Measurements from ENCODE around the gene SLCO2A1.
"Not testable (repeated sequence)": the region's sequence is repeated elsewhere in the genome, so short reads cannot be mapped to it uniquely, and the experiment has no call there.

Gene SLCO2A1

DNA sequence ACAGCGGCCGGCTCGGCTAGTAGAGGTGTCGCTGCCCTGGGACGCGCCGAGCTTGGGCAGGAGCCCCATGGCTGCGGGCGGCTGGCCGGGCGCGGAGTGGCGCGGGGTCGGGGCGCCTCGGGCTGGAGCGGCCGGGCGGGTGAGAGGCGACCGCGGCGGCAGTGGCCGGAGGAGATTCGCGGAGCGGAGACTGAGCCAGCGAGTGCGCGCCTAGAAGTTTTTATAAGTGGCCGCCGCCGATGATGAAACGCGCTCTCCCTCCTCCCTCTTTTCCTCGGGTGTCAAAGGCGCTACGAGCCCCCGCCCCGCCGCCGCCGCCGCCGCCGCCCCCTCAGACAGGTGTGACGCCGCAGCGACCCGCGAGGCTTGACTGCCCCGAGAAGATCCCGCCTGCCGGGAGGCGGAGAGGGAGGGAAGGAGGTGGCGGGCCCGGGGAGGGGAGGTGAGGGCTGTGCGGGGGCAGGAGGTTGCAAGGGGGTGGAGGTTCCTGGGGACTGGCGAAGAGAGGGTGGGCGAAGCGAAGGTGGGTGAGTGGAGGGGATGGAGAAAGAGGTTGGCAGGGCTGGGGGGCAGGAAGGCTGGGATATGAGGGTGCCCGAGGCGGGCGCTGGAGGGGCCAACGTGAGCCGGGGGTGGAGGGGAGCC, at the start of gene SLCO2A1:
SLCO2A1 (minus strand) TSS at position 192 of the 645 bp plus-strand sequence; CDS start at position 69, 123 bp downstream.
- DNase-seq = no peak

DNA sequence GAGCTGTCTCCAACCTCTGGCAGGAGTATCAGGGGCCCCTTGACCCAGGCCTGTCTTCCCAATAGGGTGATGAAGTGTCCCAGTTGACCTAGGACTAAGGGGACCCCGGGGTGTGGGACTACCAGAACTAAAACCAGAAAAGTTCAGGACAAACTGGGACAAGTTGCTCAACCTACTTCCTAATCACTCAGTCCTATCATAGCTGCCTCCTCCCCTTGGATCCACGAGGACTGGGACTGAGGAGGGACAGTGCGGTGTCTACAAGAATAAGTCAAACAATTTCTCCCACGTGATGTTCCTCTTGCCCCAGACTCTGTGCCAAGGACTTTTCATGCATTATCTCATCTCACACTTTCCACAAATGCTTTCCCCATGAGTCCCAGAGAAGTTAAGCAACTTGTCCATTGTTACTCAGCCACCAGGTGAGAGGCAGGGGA, 49.4 kb upstream of the SLCO2A1 start:
- DNase-seq = no peak

DNA sequence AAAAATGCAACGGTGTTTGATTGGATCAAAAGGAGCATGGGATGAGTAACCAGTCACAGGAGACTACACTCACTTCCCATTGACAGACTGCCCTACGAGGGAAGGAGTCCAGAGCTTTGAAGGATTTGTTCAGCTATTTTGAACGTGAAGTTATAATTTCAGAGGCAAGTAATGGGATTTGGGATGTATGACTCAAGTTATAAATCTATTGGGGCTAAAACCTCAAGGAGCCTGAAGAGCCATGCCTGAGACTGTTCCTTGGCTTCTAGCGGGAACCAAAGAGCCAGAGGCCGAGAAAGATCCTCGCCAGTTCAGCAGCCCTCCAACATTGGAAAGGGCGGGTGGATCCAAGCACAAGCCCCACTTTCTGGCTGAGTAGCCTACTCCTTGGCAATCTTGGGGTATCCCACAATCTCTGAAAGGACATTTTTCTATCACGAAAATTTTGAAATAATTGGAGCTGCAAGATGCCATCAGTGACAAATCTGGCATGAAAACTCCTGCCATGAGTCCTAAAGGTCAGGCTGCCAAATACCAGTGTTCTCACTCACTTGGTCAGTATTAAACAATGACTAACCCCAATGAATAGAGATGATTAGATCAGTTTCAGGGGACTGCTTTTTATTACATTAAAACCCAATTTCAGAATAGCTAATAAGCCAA, 48.6 kb upstream of the SLCO2A1 start:
- no peak for DNase-seq

DNA sequence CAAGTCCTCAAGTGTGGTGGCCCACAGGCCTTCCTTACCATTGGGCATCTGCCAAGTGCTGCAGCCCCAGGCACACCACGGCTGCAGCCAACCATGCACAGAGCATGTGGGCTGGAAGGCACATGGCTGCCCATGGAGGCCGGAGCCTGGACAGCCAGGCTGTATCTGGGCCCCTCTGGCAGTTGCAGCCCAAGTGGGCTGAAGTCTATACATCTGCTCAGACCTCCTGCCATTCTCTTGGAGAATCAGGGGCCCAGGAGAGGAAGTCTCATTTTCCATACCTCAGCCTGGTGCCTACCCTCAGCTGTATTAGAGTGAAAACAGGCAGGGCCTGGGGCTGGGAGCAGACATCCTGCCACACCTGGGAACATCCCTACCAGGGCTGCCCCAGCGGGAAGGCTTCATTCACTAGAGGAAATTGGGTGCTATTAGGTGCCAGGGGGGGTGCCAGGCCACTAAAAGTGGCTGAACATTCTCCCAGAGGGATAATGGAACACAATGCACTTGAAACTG, 48.0 kb upstream of the SLCO2A1 start:
- no peak for DNase-seq

DNA sequence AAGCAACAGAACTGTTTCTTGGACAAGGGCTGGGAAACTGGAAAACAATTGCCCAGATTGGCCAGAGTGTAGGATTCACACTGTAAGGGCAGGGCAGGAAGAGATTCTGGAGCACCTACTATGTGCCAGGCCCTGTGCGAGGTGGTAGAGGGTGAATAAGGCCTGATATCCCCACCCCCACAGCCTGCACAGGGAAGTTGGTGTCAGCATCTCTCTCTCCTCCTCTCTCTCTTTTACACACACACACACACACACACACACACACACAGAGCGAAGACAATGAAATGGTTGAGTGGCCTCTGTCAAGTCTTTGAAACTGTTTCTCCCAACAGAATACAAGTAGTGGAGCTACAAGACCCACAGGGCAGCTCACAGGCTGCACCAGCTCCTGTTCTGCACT, 47.1 kb upstream of the SLCO2A1 start:
- no peak for DNase-seq

DNA sequence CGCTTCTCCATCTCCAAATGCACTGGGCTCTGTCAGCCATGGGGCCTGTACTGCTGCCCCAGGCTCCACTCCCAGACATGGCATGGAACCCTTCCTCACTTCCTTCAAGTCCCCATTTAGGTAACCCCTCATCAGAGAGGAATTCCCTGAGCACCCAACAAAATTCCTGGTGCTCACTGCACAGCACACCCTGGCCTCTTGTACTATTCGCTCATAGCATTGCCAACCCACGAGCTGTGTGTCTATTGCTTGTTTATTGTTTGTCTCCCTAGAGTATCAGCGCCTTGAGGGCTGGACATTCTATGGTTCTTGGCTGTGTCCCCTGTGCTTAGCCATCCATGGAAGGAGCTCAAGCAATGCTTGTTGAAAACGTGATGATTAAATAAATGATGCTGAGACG, 46.1 kb upstream of the SLCO2A1 start:
- no peak for DNase-seq

DNA sequence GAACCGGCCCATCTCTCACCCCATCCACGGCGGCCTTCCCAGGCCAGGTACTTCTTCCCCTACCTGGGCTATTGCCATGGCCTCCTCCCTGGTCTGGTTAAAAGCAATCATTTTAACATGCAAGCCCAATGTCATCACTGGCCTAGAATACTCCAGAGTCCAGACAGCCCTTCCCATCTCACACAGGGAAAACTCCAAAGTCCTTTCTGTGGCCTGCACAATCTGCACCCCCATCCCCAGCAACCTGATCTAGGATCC, 45.8 kb upstream of the SLCO2A1 start:
- DNase-seq = no peak

DNA sequence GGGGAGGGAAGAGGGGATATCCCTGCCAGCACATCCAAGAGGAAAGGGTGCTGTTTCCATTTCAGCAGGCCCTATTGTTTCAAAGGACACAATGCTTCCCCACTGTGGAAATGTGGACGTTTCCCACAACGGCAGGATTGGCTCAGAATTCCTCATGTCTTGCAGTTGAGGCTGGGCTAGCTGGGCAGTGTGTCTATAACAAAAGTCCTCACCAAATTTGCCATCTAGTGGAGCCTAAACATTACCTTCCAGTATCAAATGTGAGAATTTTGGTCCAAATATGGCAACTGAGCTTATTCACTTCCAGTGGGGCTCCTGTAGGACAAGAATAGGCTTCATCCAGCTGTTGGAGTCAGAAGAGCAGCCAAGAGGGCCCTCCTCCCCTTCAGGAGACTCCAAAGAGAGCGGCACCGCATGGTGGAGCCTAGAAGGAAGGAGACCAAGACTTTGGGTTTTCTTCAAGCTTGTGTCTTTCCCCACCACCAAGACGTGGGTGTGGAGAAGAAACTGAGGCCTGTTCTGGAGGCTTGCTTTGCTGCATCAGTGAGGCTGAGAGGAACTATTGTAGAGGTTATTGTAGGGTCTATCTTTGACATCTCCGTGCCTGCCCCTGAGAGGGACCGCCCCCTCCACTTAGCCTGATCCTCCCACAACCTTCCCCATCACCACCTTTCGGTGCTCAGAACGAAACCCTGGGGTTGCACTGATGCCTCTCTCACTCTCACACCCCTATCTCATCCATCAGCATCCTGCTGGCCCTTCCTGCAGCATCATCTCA, 45.3 kb upstream of the SLCO2A1 start:
- DNase-seq = no peak

DNA sequence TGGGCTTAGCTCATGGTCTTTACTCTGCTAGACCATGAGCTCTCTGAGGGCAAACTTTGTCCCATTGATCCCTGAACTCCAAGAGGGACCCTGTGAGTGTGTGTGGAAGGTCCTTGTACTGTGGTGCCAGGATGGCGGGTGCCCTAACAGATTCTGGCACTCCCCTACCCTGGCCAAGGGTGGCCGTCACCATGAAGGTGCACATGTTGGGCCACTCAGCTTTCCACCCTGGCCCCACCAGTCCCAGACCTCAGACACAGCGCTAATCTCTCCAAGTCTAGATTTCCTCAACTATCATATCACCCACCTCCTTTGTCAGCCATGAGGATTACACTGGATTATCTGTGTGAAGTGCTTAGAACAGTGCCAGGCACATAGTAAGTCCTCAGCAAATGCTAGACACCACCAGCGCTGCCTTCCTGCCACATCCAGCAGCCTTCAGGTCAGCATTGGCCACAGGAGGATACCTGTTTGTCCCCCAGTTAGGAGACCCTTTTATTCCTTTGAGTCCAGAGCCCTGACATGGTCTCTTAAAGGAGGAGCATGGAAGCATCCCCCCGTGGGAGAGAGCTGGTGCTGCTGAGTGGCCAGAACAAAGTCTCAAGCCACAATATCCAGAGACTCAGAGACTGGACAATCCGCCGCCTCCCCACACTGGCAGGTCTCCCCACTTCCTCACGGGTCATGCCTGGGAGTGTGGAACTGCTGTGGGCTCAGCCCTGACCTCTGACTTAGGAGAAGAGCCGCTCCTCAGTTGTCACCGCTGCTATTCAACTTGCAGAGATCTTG, 44.5 kb upstream of the SLCO2A1 start:
- no peak for DNase-seq

DNA sequence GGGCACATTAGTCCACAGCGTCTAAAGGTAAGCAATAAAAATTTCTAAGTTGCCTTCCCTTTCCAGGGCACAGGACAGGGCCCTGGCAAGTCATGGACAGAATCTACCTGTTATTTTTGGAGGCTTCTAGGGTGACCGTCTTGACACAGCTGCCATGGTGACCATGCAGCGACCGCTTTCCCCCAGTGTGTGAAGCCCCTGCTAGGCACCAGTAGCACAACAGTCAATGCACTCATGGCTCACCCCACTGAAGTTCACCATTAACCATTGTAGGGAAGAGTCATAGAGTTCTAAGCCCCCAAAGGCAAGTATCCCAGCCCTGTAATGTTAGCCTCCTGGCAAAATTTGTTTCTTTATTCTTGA, 43.8 kb upstream of the SLCO2A1 start:
- no peak for DNase-seq

DNA sequence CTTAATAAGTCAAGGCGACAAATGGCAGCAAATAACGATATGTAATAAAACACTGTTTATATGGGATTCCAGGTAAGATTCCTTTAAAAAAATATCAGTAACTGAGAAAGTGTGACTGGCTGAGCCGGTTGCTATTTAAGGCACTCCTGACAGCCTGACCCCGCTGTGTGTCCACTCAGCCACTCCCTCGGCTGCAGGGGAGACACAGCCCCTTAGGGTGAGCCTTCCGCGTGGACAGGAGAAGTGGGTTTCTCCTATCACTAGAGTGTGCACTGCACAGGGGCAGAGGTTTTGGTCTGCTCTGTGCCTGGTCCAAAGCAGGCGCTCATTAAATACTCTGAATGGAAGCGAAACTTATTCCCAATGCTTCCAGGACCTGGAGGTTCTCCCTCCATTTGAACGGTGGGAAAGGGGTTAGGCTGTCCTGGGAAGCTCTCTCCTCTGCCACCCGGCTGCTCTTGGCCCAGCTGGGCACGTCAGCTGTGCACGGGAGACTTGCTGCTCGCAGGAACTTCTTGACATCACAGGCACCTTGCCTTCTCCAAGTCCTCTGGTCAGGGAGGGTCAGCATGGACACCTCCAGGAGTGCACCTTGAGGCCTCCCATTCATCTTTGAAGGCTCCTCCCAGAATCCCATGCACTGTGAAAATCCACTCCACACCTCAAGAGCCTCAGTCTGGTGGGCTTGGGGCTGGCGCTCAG, 43.3 kb upstream of the SLCO2A1 start:
- DNase-seq = no peak

DNA sequence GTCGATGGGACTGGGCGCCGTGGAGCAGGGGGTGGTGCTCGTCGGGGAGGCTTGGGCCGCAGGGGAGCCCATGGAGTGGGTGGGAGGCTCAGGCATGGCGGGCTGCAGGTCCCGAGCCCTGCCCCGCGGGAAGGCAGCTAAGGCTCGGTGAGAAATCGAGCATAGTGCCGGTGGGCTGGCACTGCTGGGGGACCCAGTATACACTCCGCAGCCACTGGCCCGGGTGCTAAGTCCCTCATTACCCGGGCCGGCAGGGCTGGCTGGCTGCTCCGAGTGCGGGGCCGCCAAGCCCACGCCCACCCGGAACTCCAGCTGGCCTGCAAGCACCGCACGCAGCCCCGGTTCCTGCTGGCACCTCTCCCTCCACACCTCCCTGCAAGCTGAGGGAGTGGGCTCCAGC, 40.6 kb upstream of the SLCO2A1 start:
- DNase-seq = not testable (repeated sequence)

DNA sequence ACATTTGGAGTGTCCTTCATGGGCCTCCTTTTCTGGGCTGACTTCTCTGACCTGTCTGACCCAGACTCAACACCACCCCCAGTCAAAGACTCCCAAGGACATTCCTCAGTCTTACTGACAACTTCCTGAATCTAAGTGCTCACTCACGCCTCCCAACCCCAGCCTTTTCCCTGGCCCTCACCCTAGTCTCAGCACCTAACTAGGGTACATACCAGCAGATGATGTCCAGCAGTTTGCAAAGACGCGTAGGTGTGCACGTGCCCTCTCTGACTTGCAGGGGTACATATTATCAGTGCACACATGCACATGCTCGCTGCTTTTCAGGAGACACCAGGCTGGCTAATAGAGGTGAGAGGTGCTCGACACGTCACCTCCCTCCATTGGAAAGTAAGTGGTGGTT, 38.7 kb upstream of the SLCO2A1 start:
- DNase-seq = no peak

DNA sequence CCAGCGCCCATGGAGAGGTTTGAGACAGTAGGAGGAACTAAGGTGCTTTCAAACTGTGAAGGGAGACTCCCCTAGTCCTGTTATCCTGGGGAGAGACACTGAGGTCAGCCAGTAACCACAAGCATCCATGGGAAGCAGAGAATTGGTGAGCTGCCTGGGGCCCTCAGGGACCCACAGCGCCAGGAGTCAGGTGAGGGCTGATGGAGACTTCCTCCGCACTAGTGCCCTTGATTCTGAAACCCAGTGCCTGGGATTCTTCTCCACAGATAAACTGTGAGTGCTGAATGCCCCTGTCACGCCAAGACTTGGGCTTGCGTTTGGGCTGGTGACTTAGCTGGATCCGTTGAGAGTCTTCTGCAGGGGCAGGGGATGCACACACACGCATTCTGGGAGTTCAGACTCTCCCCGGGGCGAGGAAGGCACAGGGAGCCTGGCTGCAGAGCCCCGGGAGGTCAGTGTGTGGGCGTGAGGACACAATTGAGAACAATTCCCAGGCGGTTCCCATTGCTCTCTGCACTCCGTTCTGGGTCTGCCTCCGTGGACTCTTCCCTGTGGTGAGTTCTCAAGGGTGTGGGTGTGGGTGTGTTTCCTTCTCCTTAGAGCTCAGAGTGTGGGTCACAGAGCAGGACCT, 37.9 kb upstream of the SLCO2A1 start:
- no peak for DNase-seq

DNA sequence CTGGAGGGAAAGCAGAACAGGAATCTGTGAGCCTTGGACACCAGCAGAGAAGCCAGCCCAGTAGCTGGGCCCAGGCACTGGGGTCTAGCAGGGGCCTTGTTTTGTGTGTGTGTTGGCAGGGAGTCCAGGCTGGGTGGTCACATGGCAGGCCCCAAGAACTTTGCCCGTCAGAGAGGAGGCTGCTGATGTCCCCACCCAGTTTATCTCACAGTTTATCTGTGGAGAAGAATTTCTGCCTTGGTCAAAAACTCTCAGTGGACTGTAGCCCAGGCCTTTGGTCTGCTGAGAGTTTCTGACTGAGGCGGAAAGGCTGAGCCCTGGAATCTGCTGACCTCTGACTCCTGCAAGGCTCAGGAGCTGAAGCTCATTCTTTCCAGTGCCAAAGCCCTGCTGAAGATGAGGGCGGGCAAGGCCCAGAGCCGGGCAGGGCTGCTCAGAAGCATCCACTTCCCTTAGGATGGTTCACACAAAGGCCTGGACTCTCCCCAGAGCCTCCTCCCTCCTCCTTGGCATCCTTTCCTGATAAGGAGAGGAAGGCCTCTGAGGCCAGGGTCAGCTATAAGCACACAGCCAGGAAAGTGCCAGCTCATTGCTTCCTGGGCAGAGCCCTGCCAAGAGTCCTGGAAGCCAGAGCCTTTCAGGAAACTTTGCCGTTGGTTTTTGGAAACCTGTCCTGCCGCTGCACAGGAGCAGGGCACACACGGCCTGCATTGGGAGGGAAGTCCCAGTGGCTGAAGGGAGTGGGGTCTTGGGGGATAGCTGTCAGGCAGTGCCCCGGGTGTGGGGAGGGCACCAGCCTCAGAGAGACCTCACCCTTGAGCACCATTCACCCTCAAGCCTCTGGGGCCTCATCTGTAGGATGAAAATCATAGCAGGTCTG, 37.2 kb upstream of the SLCO2A1 start:
- no peak for DNase-seq

DNA sequence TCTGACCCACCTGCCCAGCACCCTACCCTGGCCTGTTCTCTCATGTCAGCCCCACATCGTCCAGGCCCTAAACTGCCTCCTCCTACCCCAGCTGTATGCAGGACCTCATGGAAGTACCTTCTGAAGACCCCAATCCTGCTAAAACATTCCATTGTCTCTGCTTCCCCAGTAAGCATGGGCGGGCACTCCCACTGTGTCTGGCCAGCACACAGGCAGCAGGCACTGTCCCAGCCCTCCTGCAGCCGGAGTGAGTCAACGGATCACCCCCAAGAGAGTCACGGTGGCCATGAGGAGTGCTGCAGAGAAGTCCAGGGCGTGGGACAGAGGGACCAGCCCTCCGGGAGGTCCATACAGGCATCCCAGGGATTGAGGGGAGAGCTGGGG, 36.4 kb upstream of the SLCO2A1 start:
- no peak for DNase-seq

DNA sequence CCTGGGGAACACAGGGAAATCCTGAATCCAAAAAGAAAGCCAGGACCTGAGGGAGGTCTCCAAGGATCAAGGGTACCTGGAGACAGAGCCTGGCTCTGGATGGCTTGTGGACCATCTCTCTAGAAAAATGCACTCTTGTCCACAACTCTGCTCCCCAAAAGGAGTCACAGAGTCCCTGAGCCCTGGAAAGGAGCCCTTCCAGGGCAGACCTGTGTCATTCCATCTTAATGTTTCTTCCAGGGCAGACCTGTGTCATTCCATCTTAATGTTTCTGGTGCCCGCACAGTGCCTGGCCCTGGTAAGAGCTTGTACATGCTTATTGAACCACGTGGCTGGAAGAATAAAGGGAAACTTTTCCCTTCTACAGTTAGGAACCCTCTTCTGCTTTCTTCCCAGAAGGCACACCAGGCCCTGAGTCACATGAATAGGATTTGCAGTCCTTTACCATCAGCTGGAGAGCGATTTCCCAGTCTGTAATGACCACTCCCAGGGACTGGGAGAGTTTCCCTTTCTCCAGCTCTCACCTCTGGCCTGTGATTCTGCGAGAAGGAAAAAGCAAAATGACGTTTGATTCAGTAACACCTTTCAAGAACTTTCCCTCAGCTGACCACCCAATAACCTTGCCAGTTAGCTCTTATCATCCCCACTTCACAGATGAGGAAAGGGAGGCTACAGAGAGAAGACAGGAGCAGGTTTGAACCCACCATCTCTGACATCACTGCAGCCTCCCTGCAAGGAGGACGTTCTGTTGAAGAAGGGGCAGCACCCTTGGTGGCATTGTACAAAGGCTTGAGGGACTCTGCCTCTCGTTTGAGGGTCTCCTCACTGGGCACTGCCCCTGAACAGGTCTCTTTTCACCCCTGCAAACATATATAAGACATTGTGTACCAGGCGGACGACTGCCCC, 35.8 kb upstream of the SLCO2A1 start:
- DNase-seq = no peak

DNA sequence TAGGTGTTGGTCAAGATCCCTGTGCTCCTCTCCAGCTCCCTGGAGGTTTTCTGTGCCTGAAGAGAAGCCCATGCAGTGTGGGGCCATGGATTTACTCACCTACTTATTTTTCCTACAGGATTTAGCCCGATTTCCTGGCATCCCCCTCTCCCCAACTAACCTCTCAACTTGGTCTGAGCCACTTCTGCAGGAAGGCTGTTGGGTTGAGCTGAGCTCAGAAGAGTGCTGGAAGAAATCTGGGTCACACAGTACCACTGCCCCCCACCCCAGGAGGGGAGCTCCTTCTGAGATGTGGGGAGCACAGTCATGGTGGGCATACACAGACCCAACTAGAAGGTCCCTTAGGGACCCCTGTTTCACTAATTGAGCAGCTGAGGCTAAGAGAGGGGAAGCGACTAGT, 34.4 kb upstream of the SLCO2A1 start:
- no peak for DNase-seq

DNA sequence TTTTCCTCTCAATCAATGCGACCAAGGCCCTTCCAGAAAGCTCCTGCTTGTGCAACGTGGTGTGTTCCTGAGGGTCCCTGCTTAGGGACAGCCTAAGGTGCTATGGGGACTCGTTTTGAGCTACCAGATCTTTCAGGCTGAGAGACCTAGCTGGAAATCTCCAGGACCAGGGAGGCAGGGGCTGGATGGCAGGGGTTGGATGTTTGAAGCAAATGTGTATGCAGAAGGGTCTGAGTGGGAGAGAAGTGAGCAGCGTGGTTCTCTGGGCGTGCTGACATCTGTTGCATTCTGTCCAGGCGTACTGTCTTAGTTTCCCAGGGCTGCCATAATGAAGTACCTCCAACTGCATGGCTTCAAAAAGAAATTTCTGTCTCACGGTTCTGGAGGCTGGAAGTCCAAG, 31.7 kb upstream of the SLCO2A1 start:
- no peak for DNase-seq

Data from C1 segment of cervical spinal cord (tissue), 14 donors.